HG03060 (cell line): Measurements from ENCODE around the gene PEBP1.
"Not testable (repeated sequence)": the region's sequence is repeated elsewhere in the genome, so short reads cannot be mapped to it uniquely, and the experiment has no call there.

Experiments used
- ATAC-seq: cut with Tn5 transposase; IDR thresholded peaks from one replicate; pipeline ENCODE4 v1.9.1; 2021; ENCODE audit warnings: low read depth, moderate number of reproducible peaks; ENCODE audit not compliant: unreplicated experiment

PEBP1 gene

GRCh38 chr12:118129436-118129835 is 6.5 kb upstream of the PEBP1 start:
- ATAC-seq = not testable (repeated sequence)

- peak; percentile 27 for ATAC-seq
Measured at GRCh38 chr12:118136559-118137003, 657 bp downstream of the PEBP1 start.

GRCh38 chr12:118137148-118137678 is 1.3 kb downstream of the PEBP1 start:
- ATAC-seq = no peak

GRCh38 chr12:118140825-118141224 is 4.9 kb downstream of the PEBP1 start:
- no peak for ATAC-seq

GRCh38 chr12:118144499-118144898 is 8.6 kb downstream of the PEBP1 start:
- no peak for ATAC-seq

GRCh38 chr12:118145113-118145797 is 9.3 kb downstream of the PEBP1 start:
- no peak for ATAC-seq

- no peak for ATAC-seq
Measured at GRCh38 chr12:118145798-118146156, 9.9 kb downstream of the PEBP1 start.

- no peak for ATAC-seq
Measured at GRCh38 chr12:118148287-118148686, 12.4 kb downstream of the PEBP1 start.

- ATAC-seq = no peak
Measured at GRCh38 chr12:118150625-118151024, 14.7 kb downstream of the PEBP1 start.

- ATAC-seq = no peak
Measured at GRCh38 chr12:118151755-118152154, 15.8 kb downstream of the PEBP1 start.

- no peak for ATAC-seq
Measured at GRCh38 chr12:118160536-118160935, 24.6 kb downstream of the PEBP1 start.

GRCh38 chr12:118164798-118165486 is 29.0 kb downstream of the PEBP1 start:
- ATAC-seq = no peak

- ATAC-seq = peak; percentile 99
Measured at GRCh38 chr12:118166946-118167345, 31.0 kb downstream of the PEBP1 start.

- ATAC-seq = peak; percentile 70
Measured at GRCh38 chr12:118175823-118176447, 40.0 kb downstream of the PEBP1 start.

- ATAC-seq = no peak
Measured at GRCh38 chr12:118183155-118183554, 47.2 kb downstream of the PEBP1 start.

- no peak for ATAC-seq
Measured at GRCh38 chr12:118183711-118184110, 47.8 kb downstream of the PEBP1 start.

- ATAC-seq = no peak
Measured at GRCh38 chr12:118185602-118186397, 49.9 kb downstream of the PEBP1 start.

GRCh38 chr12:118187751-118188435 is 52.0 kb downstream of the PEBP1 start:
- ATAC-seq = no peak

GRCh38 chr12:118188690-118189371 is 52.9 kb downstream of the PEBP1 start:
- ATAC-seq = no peak
